NCI-H2227 (cell line): ENCODE results near the gene RPL3.
A peak's percentile ranks its signal among the peaks of the same experiment; 100 is the strongest.
"Not testable (repeated sequence)": the region's sequence is repeated elsewhere in the genome, so short reads cannot be mapped to it uniquely, and the experiment has no call there.

Experiments
- DNase-seq: peaks from one replicate; lab custom pipeline; 2025; ENCODE audit not compliant: unreplicated experiment; lab: John Stamatoyannopoulos, UW

RPL3 gene

GRCh38 chr22:39319284-39320022, at the start of gene RPL3:
TSS of gene RPL3 (minus strand) at chr22:39319623. CDS start at chr22:39319597, 26 bp downstream.
- DNase-seq, result peak; percentile 97

DNA sequence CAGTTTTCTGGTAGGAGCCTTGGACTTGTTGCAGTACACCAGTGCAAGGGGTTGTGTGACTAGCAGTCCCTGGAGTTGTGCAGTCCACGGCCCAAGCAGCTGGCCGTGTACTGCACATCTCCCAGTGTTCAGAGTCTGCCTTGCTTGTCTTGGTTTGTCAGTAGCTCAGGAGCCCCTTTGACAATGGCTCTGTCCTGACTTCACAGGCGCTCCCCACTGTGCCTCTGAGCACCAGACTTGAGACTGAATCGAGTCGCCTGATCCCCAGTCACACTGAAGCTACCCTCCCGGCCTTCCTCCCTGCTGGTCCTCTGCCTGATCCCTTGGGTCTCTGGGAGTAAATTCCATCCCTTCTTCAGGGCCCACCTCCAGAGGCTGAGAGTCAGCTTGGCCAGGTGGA, 49.8 kb upstream of the RPL3 start:
- DNase-seq, result no peak

DNA sequence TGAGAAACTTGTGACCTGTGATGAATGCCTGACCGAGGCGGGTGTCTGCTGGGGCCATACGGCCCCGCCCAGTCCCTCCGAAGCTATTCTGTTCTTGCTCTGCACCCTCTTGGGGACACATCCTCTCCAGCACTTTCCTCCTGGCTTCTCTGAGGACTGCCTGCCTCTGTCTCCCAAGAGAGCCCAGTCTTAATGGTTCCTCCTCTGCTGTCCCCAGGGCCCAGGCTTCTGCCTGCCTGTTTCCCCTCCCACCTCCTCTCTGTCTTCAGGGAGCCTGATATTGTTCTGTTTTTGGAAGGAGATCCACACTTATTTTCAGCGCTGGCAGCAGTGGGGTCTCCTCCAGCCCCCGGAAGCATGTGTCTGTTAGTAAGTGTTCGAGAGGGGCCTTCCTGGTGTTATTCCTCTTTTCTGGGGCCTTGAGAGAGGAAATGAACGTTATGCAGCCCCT, 49.1 kb upstream of the RPL3 start:
- no peak for DNase-seq

DNA sequence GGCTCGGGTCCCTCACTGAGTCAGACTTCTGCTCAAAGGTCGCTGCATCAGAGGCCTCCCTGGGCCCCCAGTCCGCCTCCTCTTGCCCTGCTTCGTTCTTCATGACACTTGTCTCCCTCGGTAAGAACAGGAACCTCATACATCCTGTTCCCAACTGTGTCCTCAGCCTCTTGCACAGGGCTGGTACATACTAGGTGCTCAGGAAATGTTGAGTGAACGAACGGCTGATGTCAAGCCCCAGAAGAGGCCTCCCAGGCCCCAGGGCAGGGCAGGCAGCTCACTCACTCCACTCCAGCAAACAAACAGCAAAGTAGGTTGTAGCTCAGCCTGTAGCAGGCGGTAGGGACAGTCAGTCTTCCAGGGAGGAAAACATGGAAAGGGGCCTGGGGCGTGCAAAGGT, 47.6 kb upstream of the RPL3 start:
- no peak for DNase-seq

DNA sequence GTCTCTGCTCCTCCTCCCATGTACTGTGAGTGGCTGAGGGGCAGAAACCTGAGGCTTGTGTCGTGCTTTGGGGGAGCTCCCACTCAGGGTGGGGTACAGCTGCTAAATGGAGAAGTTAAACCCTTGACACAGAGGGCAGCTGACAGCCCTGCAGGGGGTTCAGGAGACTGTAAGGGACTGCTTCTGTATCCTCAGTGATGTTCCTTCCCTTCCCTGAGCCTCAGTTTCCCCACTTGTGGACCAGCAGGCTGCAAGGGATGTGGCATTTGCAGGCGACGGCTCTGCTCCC, 46.0 kb upstream of the RPL3 start:
- no peak for DNase-seq

GRCh38 chr22:39364714-39365491, 45.5 kb upstream of the RPL3 start:
- DNase-seq, result no peak

DNA sequence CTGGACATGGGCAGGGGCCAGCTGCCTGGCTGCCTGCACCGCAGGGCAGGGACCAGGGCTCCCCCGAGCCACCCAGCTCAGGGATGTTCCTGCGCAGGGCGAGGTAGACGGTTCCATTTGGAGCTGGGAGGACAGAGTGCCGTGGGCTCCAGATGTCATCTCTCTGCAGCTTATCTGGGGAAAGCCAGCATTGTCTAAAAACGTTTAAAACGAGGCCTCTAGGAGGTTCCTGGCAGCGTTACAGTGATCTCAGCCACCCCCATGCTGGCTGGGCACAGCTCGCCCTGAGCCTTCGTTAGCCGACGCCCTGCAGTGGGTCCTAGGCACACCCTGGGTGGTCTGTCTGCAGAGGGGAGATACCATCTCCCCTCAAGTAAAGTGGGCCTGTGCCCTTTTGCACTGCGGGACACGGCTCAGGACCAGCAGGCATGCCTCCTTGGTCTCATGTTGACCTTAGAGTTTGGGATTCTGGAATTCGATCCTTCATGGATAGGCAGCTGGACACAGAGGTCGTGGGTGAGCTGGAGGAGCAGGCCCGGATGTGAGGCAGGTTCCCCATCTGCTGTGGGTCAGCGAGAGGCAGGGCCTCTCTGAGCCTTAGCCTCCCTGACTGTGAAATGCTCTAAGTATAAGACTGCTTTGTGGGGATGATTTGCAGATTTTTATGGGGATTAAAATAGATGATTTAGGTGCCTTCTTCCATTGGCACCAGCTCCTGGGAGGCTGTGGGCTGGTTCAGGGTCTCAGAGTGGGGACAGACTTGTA, 44.5 kb upstream of the RPL3 start:
- DNase-seq, result no peak

DNA sequence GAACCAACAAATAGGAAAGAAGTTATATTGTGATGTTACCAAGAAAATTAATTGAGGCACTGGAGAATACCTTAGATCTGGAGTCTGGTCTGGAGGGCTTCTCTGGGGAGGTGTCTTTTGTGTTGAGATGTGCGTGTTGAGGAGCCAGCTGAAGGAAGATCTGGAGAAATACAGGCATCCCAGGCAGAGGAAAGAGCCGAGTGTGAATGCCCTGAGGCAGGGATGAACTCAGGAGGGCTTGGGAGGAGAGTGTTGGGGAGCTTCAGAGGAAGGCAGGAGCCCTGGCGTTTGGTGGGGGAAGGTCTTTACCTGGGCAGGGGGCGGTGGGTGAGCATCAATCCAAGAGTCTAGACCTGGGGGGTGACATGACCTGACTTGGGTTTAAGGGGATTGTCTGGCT, 43.5 kb upstream of the RPL3 start:
- no peak for DNase-seq

GRCh38 chr22:39362271-39362670, 42.8 kb upstream of the RPL3 start:
- DNase-seq, result no peak

DNA sequence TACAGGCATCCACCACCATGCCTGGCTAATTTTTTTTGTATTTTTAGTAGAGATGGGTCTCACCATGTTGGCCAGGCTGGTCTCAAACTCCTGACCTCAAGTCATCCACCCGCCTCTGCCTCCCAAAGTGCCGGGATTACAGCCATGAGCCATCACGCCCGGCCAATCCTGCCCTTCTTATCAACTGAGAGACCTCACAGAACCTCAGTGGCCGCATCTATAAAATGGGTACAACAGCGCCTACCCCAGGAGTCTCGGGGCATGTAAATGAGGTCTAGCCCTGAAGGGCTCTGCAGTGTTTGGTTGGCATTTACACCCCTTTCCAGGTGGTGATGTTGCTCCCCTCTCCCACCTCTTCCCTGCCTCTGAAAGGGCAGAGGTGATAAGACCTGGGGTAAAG, 42.1 kb upstream of the RPL3 start:
- DNase-seq, result no peak

DNA sequence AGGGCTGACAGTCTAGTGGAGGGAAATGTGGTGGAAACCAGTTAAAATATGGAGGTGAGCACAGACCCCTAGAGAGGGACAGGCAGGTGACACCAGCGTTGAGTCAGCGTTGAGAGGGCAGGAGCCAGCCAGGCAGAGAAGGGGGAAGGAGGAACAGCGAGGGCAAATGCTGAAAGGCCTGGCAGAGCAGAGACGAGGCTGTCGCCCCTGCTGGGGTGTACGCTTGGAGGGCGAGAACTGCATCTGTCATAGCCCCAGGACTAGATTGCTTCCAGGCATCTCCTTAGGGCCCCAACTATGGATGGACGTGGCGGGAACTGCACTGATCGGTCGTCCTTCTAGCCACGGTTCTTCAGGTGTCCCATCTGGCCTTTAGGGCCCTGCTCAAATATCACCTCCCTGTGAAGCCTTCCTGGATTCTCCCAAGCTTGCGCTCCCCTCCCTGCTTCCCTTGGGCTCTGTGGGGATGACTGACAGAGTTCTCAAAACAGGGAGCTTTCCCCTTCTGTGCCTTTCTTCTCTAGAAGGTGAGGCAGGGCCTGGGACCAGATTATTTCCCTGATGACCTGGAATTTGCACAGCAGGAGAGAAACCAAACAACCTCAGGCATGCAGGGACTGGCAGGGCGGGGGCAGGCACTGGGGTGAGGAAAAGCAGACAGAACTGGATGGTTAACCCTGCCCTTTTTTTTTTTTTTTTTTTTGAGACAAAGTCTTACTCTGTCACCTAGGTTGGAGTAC, 41.4 kb upstream of the RPL3 start:
- DNase-seq, result no peak

- no peak for DNase-seq
Measured at GRCh38 chr22:39360242-39360641, 40.8 kb upstream of the RPL3 start.

- DNase-seq, result no peak
Measured at GRCh38 chr22:39359659-39360195, 40.3 kb upstream of the RPL3 start.

GRCh38 chr22:39358197-39358596, 38.8 kb upstream of the RPL3 start:
- not testable (repeated sequence) for DNase-seq

DNA sequence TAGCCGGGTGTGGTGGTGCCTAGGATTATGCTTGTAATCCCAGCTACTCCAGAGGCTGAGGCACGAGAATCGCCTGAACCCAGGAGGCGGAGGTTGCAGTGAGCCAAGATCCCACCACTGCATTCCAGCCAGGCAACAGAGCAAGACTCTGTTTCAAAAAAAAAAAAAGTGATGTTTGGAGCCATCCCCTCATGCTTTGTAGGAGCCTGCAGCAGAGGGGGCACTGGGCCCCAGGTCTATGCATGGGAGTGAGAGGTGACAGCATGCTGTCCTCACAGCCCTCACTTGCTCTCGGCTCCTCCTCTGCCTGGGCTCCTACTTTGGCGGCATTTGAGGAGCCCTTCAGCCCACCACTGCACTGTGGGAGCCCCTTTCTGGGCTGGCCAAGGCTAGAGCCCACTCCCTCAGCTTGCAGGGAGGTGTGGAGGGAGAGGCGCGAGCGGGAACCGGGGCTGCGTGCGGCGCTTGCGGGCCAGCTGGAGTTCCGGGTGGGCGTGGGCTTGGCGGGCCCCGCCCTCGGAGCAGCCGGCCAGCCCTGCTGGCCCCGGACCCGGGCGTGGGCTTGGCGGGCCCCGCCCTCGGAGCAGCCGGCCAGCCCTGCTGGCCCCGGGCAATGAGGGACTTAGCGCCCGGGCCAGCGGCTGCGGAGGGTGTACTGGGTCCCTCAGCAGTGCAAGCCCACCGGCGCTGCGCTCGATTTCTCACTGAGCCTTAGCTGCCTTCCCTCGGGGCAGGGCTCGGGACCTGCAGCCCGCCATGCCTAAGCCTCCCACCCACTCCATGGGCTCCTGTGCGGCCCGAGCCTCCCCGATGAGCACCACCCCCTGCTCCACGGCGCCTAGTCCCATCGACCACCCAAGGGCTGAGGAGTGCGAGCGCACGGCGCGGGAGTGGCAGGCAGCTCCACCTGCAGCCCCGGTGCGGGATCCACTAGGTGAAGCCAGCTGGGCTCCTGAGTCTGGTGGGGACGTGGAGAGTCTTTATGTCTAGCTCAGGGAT, 38.0 kb upstream of the RPL3 start:
- not testable (repeated sequence) for DNase-seq

GRCh38 chr22:39356464-39356863, 37.0 kb upstream of the RPL3 start:
- DNase-seq, result no peak

DNA sequence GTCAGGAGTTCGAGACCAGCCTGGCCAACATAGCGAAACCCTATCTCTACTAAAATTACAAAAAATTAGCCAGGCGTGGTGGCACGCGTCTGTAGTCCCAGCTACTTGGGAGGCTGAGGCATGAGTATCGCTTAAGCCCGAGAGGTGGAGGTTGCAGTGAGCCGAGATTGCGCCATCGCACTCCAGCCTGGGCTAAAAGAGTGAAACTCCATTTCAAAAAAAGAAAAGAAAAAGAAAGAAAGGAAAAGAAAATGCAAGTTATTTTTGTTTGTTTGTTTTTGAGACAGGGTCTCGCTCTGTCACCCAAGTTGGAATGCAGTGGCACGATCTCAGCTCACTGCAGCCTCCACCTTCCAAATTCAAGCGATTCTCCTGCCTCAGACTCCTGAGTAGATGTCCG, 36.4 kb upstream of the RPL3 start:
- not testable (repeated sequence) for DNase-seq

GRCh38 chr22:39355080-39355479, 35.7 kb upstream of the RPL3 start:
- DNase-seq, result no peak

DNA sequence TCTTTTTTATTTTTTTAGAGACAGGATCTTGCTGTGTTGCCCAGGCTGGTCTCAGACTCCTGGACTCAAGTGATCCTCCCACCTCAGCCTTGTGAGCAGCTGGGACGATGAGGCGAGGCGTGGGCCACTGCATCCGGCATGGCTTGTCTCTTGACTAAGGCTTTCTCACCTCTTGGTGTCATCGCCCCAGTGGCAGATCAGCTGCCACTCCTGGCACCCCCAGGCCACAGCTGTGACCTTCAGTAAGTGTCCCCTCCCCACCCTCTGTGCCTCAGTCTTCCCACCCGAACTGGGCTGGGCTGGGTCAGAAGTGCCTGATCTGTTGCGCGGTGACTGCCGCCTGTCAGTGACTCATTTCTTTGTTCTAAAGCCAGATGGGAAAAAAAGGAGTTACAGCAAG, 33.9 kb upstream of the RPL3 start:
- DNase-seq, result no peak
